Metanephros (tissue), 1 donor: ENCODE data around the gene ODAD4. TPM values are rescaled to one million over a fixed set of nuclear protein-coding genes. Genes with fewer than 3 reads are reported as not detected.

Experiments
- total RNA-seq: library from RNA; depleted of rRNA; stranded (reverse); fragments of >200 nt; gene quantifications from one replicate; pipeline ENCODE4 v1.2.3, GENCODE V29; 2014

The ODAD4 gene, protein sequence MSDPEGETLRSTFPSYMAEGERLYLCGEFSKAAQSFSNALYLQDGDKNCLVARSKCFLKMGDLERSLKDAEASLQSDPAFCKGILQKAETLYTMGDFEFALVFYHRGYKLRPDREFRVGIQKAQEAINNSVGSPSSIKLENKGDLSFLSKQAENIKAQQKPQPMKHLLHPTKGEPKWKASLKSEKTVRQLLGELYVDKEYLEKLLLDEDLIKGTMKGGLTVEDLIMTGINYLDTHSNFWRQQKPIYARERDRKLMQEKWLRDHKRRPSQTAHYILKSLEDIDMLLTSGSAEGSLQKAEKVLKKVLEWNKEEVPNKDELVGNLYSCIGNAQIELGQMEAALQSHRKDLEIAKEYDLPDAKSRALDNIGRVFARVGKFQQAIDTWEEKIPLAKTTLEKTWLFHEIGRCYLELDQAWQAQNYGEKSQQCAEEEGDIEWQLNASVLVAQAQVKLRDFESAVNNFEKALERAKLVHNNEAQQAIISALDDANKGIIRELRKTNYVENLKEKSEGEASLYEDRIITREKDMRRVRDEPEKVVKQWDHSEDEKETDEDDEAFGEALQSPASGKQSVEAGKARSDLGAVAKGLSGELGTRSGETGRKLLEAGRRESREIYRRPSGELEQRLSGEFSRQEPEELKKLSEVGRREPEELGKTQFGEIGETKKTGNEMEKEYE
- 1.9 TPM for total RNA-seq

DNA sequence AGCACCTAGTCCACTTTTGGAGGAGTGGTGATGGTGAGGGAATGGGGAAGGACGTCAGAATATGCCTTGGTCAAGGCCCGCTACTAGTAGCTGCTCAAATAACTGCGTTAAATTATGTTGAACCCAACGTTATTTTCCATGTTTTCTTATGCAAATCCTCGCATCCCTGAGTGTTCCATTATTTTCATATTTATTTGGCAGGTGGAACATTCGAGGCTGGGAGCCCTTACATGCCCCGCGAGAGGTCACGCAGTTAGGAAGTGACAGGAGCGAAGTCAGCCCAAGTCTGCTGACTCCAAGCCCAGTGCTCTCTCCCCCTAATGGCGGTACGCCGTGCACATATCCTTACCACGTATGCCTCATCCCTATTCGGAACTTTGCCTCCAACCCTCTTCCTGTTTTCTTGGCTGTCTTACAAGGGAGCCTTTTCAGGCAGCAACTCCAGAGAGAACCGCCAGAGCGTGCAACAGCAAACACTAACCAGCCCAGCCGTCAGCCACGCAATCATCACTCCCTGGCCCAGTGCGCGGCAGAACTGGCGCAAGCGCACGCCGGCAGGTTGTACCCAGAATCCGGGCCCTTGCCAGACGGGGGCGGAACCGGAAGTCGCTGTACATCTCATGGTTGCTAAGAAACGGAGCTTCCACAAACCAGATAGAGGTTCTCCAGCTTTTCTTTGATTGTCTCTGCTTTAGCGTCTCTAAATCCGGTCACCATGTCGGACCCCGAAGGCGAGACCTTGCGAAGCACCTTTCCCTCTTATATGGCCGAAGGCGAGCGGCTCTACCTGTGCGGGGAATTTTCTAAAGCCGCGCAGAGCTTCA lies at the start of gene ODAD4:
TSS of gene ODAD4 (plus strand) at position 609 of the 824 bp plus-strand sequence. CDS start at position 716, 107 bp downstream.

DNA sequence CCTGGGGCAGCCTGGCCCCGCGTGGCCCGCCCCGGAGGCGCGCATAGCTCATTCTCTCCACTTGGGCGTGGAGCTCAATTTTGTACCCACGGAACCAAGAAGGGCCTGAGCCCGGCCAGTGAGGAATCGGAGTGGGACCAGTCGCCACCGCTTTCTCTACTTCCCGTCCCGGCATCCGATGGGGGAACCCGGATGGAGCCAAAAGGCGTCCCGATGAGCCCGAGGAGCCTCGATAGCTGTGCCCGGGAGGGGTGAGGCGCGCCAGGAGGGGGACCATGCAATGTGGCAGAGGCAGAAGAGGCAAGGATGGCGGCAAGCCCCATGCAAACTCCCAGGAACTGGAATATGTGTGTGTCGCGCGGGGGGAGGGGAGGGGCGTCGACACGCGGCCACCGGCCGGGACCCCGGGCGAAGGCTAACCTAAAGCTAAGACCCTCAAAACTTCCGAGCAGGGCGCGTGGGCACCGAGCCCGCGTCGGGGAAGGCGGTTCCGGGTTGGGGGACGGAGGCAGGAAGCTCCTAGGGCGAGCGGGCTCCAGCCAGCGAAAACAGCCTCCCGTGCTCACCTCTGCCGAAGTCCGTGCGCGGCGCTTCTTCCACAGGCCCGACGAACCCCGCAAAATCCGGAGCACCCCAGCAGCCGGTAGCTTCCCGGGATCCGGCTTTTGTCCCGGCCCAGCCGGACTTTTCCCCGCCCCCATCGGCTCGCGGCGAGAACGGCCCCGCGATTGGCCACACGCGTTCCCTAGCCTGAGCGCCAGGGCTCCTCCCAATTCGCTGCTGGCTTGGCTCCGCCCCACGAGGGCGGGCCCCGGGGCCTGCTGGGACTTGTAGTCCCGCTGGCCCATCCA lies 11.9 kb upstream of the ODAD4 start, which contains the start of gene ACLY:
TSS of gene ACLY (minus strand) at position 638 of the 851 bp plus-strand sequence. CDS start 5,078 bp downstream, outside the sequence.

DNA sequence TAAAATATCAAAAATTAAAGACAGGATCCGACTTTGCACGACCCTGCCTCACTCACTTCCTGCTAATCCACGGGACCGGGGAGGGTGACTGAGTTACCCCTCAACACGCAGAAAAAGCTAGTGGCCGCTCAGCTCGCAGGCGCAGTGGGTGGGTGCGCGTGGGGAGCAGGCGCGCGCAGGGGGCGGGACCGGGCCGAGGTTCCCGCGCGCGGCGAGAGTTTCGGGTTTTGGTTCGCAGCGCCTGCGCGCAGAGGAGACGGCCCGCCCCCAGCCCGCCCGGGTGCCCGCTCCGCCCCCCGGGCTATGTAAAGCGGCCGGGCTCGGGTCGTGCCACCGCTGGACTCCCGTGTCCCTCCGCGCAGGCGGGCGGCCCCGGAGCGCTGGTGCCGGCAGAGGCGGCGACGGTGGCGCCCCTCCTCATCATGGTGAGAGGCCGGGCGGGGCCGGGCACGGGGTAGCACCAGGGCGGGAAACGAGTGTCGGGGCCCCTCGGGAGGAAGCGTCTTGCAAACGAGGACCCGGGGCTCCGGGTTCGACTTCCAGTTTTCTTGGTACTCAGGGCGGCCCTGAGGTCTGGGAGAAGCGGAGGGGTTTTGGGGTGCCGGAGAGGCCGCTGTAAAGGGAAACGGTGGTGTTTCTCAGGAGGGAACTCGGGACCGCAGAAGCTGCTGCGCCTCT lies 36.2 kb downstream of the ODAD4 start, which contains the start of gene CNP:
TSS of gene CNP (plus strand) at position 333 of the 678 bp plus-strand sequence. CDS start at position 423, 90 bp downstream.

Other genes starting within 250 kb of the ODAD4 start
- 128 TPM for gene EIF1, start 241.7 kb upstream of the ODAD4 start, total RNA-seq
- gene GAST, start 218.3 kb upstream of the ODAD4 start, total RNA-seq: not detected
- gene HAP1, start 196.0 kb upstream of the ODAD4 start, total RNA-seq: 0.64 TPM
- 261 TPM for gene JUP, start 143.9 kb upstream of the ODAD4 start, total RNA-seq
- gene P3H4, start 118.7 kb upstream of the ODAD4 start, total RNA-seq: 37.2 TPM
- 113 TPM for gene FKBP10, start 117.6 kb upstream of the ODAD4 start, total RNA-seq
- 70.8 TPM for gene NT5C3B, start 94.4 kb upstream of the ODAD4 start, total RNA-seq
- gene KLHL10, start 92.8 kb upstream of the ODAD4 start, total RNA-seq: 0.12 TPM
- gene KLHL11, start 65.2 kb upstream of the ODAD4 start, total RNA-seq: 38.2 TPM
- 82.0 TPM for gene ACLY, start 11.7 kb upstream of the ODAD4 start, total RNA-seq
- gene CNP, start 36.2 kb downstream of the ODAD4 start, total RNA-seq: 46.5 TPM
- 76.5 TPM for gene DNAJC7, start 86.8 kb downstream of the ODAD4 start, total RNA-seq
- 38.9 TPM for gene NKIRAS2, start 89.5 kb downstream of the ODAD4 start, total RNA-seq
- gene C17orf113, start 120.0 kb downstream of the ODAD4 start, total RNA-seq: 6.7 TPM
- 1.5 TPM for gene ZNF385C, start 167.9 kb downstream of the ODAD4 start, total RNA-seq
- gene DHX58, start 182.1 kb downstream of the ODAD4 start, total RNA-seq: 10.0 TPM
- gene KAT2A, start 190.8 kb downstream of the ODAD4 start, total RNA-seq: 34.3 TPM
- 0.23 TPM for gene HSPB9, start 192.2 kb downstream of the ODAD4 start, total RNA-seq
- gene RAB5C, start 224.4 kb downstream of the ODAD4 start, total RNA-seq: 80.1 TPM